ENCODE data around the gene WDR43.
"Not testable (repeated sequence)": the region's sequence is repeated elsewhere in the genome, so short reads cannot be mapped to it uniquely, and the experiment has no call there.

WDR43 gene

GRCh38 chr2:28972778-28973335 is 78.4 kb downstream of the WDR43 start:
- peak in 1 of 2 donors; percentile 15 for DNase-seq

GRCh38 chr2:28974252-28974651 is 79.8 kb downstream of the WDR43 start:
- DNase-seq = no peak

- DNase-seq = no peak
Measured at GRCh38 chr2:28975671-28976070, 81.2 kb downstream of the WDR43 start.

GRCh38 chr2:28976584-28976983 is 82.1 kb downstream of the WDR43 start:
- no peak for DNase-seq

GRCh38 chr2:28977176-28977875 is 82.9 kb downstream of the WDR43 start:
- DNase-seq = no peak

GRCh38 chr2:28978001-28978400 is 83.5 kb downstream of the WDR43 start:
- not testable (repeated sequence) for DNase-seq

- DNase-seq = no peak
Measured at GRCh38 chr2:28978606-28979005, 84.1 kb downstream of the WDR43 start.

- DNase-seq = no peak
Measured at GRCh38 chr2:28979041-28979440, 84.6 kb downstream of the WDR43 start.

- no peak for DNase-seq
Measured at GRCh38 chr2:28979576-28980366, 85.3 kb downstream of the WDR43 start.

GRCh38 chr2:28980368-28981015 is 86.0 kb downstream of the WDR43 start:
- no peak for DNase-seq

- DNase-seq = no peak
Measured at GRCh38 chr2:28981016-28981441, 86.6 kb downstream of the WDR43 start, which contains the start of gene TOGARAM2. TSS of gene TOGARAM2 (plus strand) at chr2:28981298. CDS start at chr2:28994835, 13,537 bp downstream.

GRCh38 chr2:28981620-28982376 is 87.3 kb downstream of the WDR43 start:
- DNase-seq = no peak

GRCh38 chr2:28982381-28982950 is 88.0 kb downstream of the WDR43 start:
- no peak for DNase-seq

GRCh38 chr2:28986429-28986828 is 92.0 kb downstream of the WDR43 start:
- DNase-seq = no peak

- DNase-seq = no peak
Measured at GRCh38 chr2:28989973-28990372, 95.5 kb downstream of the WDR43 start.

- no peak for DNase-seq
Measured at GRCh38 chr2:28990445-28990844, 96.0 kb downstream of the WDR43 start.

- DNase-seq = no peak
Measured at GRCh38 chr2:28991021-28991420, 96.6 kb downstream of the WDR43 start.

- no peak for DNase-seq
Measured at GRCh38 chr2:28991460-28991859, 97.0 kb downstream of the WDR43 start.

- DNase-seq = no peak
Measured at GRCh38 chr2:28993206-28993960, 98.9 kb downstream of the WDR43 start.

- no peak for DNase-seq
Measured at GRCh38 chr2:28994074-28994473, 99.6 kb downstream of the WDR43 start.

- no peak for DNase-seq
Measured at GRCh38 chr2:28994679-28995078, 100.2 kb downstream of the WDR43 start.

Data from CD4-positive, alpha-beta T cell treated with Interleukin-4 for 1 hour (primary cell).